Ectodermal cell (in vitro differentiated cells): Measurements from ENCODE around the gene ETFB. TPM values are rescaled to one million over a fixed set of nuclear protein-coding genes. Genes with fewer than 3 reads are reported as not detected.
"Not testable (repeated sequence)": the region's sequence is repeated elsewhere in the genome, so short reads cannot be mapped to it uniquely, and the experiment has no call there.

Experiments used
- H3K27ac ChIP-seq: 2 replicates; pipeline ENCODE4 v1.7.0; 2013; ENCODE audit warnings: mild to moderate bottlenecking, low read depth, low read length; ENCODE audit not compliant: insufficient read depth, poor library complexity, severe bottlenecking
- H3K27me3 ChIP-seq: 2 replicates; pipeline ENCODE4 v1.7.0; 2013; ENCODE audit warnings: mild to moderate bottlenecking, low read length; ENCODE audit not compliant: insufficient read depth, control insufficient read depth, poor library complexity, severe bottlenecking
- H3K36me3 ChIP-seq: one replicate; pipeline ENCODE4 v1.7.0; 2013; ENCODE audit warnings: low read length; ENCODE audit not compliant: control insufficient read depth, insufficient read depth
- H3K4me1 ChIP-seq: one replicate; pipeline ENCODE4 v1.7.0; 2013; ENCODE audit warnings: low read length; ENCODE audit not compliant: control insufficient read depth, insufficient read depth
- H3K4me3 ChIP-seq: 2 replicates; pipeline ENCODE4 v1.7.0; 2013; ENCODE audit warnings: low read depth, low read length, control low read depth; ENCODE audit not compliant: insufficient read depth
- H3K9me3 ChIP-seq: 2 replicates; pipeline ENCODE4 v1.7.0; 2013; ENCODE audit warnings: mild to moderate bottlenecking, low read length, moderate library complexity; ENCODE audit not compliant: control insufficient read depth
- WGBS, 2 experiments: methylation state at CpG; one replicate each; pipeline ENCODE4 v1.1.7; 2013; ENCODE audit warnings: missing lambda C conversion rate in 2 of 2; 5-methylcytosine and 5-hydroxymethylcytosine counted together
- polyA plus RNA-seq, 4 experiments: library from polyadenylated mRNA; stranded (reverse); fragments of 50-300 nt; gene quantifications; one replicate each; pipeline ENCODE4 v1.2.3, GENCODE V29; 2013

ETFB gene
- 45.3 TPM for polyA plus RNA-seq (2013, experiment 1 of 4)
- polyA plus RNA-seq (2013, experiment 2 of 4) = 38.9 TPM
- 38.3 TPM for polyA plus RNA-seq (2013, experiment 3 of 4)
- 40.9 TPM for polyA plus RNA-seq (2013, experiment 4 of 4)

- 1% methylated on average over 27 of the region's 27 CpGs for WGBS, 2 experiments
- no peaks in the 10 kb centered on the region for H3K9me3 ChIP-seq
- no peaks in the 10 kb centered on the region for H3K36me3 ChIP-seq
Observed at GRCh38 chr19:51365965-51366388, at the start of gene ETFB. ETFB (minus strand) TSS chr19:51366388; CDS start chr19:51366326, 62 bp downstream.

GRCh38 chr19:51415187-51415586 is 49.0 kb upstream of the ETFB start:
- H3K27me3 ChIP-seq = no peaks in the 10 kb centered on the region
- H3K9me3 ChIP-seq = no peaks in the 10 kb centered on the region
- whole genome bisulfite sequencing, 2 experiments = 92 to 93% methylated on average over 12 of the region's 12 CpGs
- H3K4me1 ChIP-seq = no peaks in the 10 kb centered on the region
- H3K4me3 ChIP-seq = no peak overlapping the region
- no peaks in the 10 kb centered on the region for H3K36me3 ChIP-seq
- H3K27ac ChIP-seq = no peak overlapping the region

More at GRCh38 chr19:51365965-51366388, at the start of gene ETFB:
- Histone ChIP-seq H3K4me1 (peaks cover 16% of the 10 kb centered on the region), H3K27ac (peak within 1 kb of the TSS; percentile 57), H3K4me3 (peak within 1 kb of the TSS; percentile 86), H3K27me3 (no peaks in the 10 kb centered on the region)

GRCh38 chr19:51410950-51411748 is 45.0 kb upstream of the ETFB start:
- H3K27ac ChIP-seq = no peak overlapping the region
- no peak overlapping the region for H3K4me3 ChIP-seq
- no peaks in the 10 kb centered on the region for H3K4me1 ChIP-seq
- WGBS, 2 experiments = 92 to 93% methylated on average over 15 of the region's 15 CpGs
- H3K9me3 ChIP-seq = no peaks in the 10 kb centered on the region
- no peaks in the 10 kb centered on the region for H3K27me3 ChIP-seq
- H3K36me3 ChIP-seq = no peaks in the 10 kb centered on the region

GRCh38 chr19:51407511-51408131 is 41.4 kb upstream of the ETFB start:
- Histone ChIP-seq H3K36me3 (peaks cover 6% of the 10 kb centered on the region), H3K27me3 (no peaks in the 10 kb centered on the region), H3K4me3 (no peak overlapping the region), H3K9me3 (no peaks in the 10 kb centered on the region), H3K27ac (no peak overlapping the region), H3K4me1 (no peaks in the 10 kb centered on the region)
- 73 to 75% methylated on average over 6 of the region's 6 CpGs for WGBS, 2 experiments

GRCh38 chr19:51402117-51402516 is 35.9 kb upstream of the ETFB start:
- Histone ChIP-seq H3K27ac (no peak overlapping the region), H3K9me3 (peaks cover 4% of the 10 kb centered on the region), H3K4me3 (no peak overlapping the region), H3K4me1 (no peaks in the 10 kb centered on the region), H3K27me3 (no peaks in the 10 kb centered on the region), H3K36me3 (peaks cover 10% of the 10 kb centered on the region)
- 95 to 97% methylated on average over 9 of the region's 9 CpGs for WGBS, 2 experiments

GRCh38 chr19:51399936-51400335 is 33.7 kb upstream of the ETFB start:
- H3K27ac ChIP-seq, H3K4me3 ChIP-seq, H3K4me1 ChIP-seq, H3K36me3 ChIP-seq, H3K9me3 ChIP-seq, H3K27me3 ChIP-seq: not testable (repeated sequence)
- WGBS, 2 experiments = 95 to 97% methylated on average over 7 of the region's 7 CpGs

GRCh38 chr19:51399231-51399630 is 33.0 kb upstream of the ETFB start:
- Histone ChIP-seq H3K4me3 (no peak overlapping the region), H3K27me3 (no peaks in the 10 kb centered on the region), H3K27ac (no peak overlapping the region), H3K36me3 (peaks cover 10% of the 10 kb centered on the region), H3K9me3 (peaks cover 4% of the 10 kb centered on the region), H3K4me1 (peaks cover 3% of the 10 kb centered on the region)
- 38 to 70% methylated on average over 1 to 3 of the region's 5 CpGs for WGBS, 2 experiments

GRCh38 chr19:51398096-51398704 is 32.0 kb upstream of the ETFB start:
- WGBS, 2 experiments = 55 to 59% methylated on average over 6 to 7 of the region's 7 CpGs
- H3K27me3 ChIP-seq = no peaks in the 10 kb centered on the region
- no peak overlapping the region for H3K4me3 ChIP-seq
- peaks cover 7% of the 10 kb centered on the region for H3K4me1 ChIP-seq
- H3K36me3 ChIP-seq = peaks cover 4% of the 10 kb centered on the region
- peaks cover 4% of the 10 kb centered on the region for H3K9me3 ChIP-seq
- H3K27ac ChIP-seq = no peak overlapping the region

- not testable (repeated sequence) for H3K4me3 ChIP-seq, H3K36me3 ChIP-seq, H3K4me1 ChIP-seq, H3K27me3 ChIP-seq, H3K9me3 ChIP-seq, H3K27ac ChIP-seq
- 94 to 95% methylated on average over 9 of the region's 9 CpGs for WGBS, 2 experiments
Observed at GRCh38 chr19:51397453-51397852, 31.3 kb upstream of the ETFB start.

- Histone ChIP-seq H3K9me3 (no peaks in the 10 kb centered on the region), H3K4me1 (peaks cover 7% of the 10 kb centered on the region), H3K27ac (no peak overlapping the region), H3K4me3 (no peak overlapping the region), H3K36me3 (no peaks in the 10 kb centered on the region), H3K27me3 (no peaks in the 10 kb centered on the region)
- WGBS, 2 experiments = 91 to 100% methylated on average over 2 of the region's 2 CpGs
Observed at GRCh38 chr19:51396175-51396574, 30.0 kb upstream of the ETFB start.
